Activated CD8-positive, alpha-beta memory T cell treated with anti-CD3 and anti-CD28 coated beads, Interleukin-2, amount 50 U/mL, for 1 hour (primary cell): Measurements from ENCODE around the gene SLC22A23.

ENCODE experiments used
- DNase-seq: peaks from one replicate; pipeline ENCODE4 v3.0.0-alpha.2; 2020; ENCODE audit errors: extremely low read depth

The SLC22A23 gene

DNA sequence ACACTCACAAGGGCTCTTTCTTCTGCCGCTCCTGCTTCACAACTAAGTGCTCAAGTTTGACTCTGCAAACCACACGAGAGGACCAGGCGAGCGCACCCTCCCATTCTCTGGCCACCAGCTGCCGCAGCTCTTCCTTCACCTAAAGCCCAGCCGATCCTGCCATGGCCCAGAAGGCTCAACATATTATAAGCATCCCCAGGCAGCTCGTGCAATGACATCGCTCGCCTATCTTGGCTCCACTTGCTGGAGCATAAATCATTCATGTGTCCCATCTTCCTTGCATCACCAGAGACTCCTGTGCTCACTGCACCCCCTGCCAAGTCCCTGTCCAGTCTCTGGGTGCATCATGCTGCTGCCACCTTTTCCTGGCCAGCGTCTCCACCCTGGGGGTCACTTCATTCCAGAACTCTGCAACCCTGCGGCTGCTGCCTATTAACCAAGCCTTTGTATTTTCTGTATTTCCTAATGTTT, 139.1 kb downstream of the SLC22A23 start:
- DNase-seq: no peak

DNA sequence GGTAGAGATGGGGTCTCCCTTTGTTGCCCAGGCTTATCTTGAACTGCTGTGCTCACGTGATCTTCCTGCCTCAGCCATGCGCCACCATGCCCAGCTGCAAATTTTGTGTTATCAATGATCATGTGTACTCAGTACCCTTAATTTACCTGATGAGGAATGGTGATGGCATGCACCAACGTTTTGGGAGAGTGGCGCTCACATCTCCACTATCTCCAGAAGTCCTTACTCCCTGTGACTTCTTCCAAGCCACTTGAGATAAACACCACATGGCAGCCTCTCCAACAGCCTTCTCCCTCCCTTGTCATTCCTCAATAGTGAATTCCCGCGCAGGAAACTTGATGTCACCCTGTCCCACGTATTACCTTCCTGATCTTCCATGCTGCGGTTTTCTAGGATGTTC, 140.0 kb downstream of the SLC22A23 start:
- no peak for DNase-seq

DNA sequence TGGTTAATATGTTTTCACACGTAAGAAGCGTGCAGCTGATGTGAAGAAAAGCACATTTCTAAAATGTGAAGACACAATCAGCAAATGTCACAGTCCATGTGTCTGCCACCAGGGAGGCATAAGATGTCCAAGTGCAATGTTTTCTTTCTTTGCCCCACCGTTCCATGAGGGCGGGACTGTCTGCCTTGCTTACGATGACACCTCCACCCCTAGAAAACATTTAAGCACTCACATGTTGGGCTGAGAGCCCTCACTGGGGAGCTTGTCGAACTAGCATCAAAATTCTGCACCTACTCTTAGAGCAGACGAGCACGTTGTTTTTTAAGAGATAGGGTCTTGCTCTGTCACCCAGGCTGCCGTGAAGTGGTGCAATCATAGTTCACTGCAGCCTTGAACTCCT, 140.5 kb downstream of the SLC22A23 start:
- DNase-seq: no peak

DNA sequence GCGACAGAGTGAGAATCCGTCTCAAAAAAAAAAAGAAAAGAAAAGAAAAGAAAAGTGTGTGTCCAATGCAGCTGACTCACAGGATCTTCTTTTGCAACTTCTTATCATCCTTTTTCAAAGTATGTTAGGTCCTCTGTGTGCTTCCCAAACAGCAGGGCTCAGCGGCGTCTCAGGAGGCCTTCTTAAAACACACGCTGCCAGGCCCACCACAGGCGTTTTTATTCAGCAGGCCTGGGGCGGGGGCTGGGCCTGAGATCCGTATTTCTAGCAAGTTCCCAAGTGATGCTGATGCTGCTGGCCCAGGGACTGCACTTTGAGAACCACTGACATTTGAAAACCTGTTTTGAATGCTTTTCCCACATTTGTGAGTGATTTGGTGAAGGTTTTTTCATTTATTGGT, 141.0 kb downstream of the SLC22A23 start:
- DNase-seq: no peak

- no peak for DNase-seq
Observed at GRCh38 chr6:3314621-3315467, 142.0 kb downstream of the SLC22A23 start.

DNA sequence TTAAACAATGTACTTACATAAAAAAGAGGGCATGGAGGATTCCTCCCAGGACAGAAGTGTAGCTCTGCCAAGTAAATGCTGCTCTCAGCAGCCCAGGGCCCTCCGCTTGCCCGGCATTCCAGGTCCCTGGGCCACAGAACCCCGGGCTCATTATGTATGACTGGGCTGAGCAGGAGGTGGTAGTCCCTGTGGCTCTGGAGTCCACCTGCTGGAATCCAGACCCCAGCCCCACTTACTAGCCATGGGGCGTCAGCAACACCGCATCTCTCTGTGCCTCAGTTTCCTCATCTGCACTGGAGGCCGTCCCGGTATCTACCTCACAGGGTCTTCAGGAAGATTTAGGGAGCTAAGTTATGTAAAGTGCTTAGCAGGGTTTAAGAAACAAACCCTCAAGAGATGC, 142.7 kb downstream of the SLC22A23 start:
- DNase-seq: no peak

GRCh38 chr6:3312604-3313231, 144.1 kb downstream of the SLC22A23 start:
- no peak for DNase-seq

DNA sequence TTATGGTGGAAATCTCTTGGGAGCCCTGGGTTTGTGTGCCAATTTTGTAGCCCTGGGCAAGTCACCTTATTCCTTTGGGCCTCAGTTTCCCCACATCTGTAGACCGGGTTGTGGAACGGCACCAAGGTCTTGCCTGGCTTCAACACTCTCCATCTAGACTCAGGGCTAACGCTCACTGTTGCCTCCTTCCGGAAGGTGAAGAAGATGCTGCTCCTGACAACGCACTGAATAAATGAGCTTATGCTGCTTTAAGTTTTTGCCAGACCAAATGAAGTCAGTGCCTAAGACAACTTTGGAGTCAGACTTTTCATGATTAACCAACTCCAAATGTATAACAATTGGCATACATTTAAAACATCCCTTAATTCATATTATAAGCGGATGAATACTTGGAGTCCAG, 145.0 kb downstream of the SLC22A23 start:
- no peak for DNase-seq

GRCh38 chr6:3310703-3311102, 146.1 kb downstream of the SLC22A23 start:
- no peak for DNase-seq

- DNase-seq: no peak
Observed at GRCh38 chr6:3310051-3310448, 146.8 kb downstream of the SLC22A23 start.

DNA sequence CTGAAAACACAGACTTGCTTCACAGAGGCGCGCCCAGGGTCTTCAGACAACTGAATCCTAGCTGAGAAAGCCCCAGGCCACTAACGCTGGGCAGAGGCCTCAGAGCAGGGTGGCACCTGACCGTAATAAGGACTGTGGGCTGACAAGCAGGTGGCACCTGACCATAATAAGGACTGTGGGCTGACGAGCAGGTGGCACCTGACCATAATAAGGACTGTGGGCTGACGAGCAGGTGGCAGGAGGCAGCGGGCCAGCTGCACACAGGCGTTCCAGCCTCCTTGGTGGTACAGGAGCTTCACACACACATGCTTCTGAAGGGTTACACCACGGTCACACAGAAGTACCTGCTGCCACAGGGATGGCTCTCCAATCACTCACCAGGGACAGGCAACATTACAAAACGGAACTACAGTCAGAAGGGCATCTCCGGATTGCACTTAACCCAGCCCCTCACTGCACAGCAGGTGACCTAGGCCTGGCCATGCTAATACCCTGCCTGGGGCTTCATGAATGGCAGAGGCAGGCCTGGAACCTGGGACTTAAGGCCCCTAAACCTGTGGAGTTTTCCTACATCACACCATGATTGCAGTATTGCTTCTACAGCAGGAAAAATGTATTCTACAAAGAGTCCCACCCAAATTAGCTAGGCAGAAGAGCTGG, 147.3 kb downstream of the SLC22A23 start:
- DNase-seq: no peak

- DNase-seq: no peak
Observed at GRCh38 chr6:3308106-3308505, 148.7 kb downstream of the SLC22A23 start.

DNA sequence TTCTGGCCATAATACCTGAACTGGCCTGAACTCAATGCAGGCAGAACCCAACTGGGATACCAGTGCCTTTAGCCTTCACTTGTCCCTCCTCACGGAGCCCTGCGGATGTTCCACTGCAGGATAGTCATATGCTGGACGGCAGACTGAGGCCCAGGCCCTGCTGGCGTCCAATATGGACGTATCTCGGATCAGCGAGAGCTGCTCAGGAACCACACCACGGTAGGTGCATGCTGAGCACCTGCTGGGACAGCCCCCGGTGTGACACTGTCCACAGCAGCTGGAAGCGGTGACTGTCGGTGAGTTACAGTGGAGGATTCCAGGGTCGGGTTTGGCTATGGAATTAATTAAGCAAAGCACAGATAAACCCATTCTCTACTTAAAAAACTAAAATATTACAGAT, 149.4 kb downstream of the SLC22A23 start:
- DNase-seq: no peak

DNA sequence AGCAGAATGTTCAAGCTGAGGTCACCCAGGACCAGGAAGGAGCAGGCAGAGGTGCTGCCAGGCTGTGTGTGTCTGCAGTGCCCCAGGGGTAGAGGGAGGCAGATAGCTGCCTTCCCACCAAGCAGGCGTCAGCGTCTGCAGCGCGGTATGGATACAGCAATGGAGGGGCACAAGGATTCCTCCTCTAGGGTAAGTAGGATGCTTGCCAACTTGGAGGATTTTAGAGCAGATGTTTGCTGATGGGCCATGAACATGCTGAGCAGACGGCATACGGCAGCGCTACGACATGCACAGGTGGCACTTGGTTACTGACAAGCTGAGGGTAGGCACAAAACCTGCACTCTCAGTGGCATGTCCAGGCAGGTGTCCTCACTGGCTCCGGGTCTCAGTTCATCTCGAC, 150.0 kb downstream of the SLC22A23 start:
- no peak for DNase-seq

- DNase-seq: no peak
Observed at GRCh38 chr6:3305831-3306230, 151.0 kb downstream of the SLC22A23 start.

- no peak for DNase-seq
Observed at GRCh38 chr6:3305216-3305565, 151.7 kb downstream of the SLC22A23 start.

DNA sequence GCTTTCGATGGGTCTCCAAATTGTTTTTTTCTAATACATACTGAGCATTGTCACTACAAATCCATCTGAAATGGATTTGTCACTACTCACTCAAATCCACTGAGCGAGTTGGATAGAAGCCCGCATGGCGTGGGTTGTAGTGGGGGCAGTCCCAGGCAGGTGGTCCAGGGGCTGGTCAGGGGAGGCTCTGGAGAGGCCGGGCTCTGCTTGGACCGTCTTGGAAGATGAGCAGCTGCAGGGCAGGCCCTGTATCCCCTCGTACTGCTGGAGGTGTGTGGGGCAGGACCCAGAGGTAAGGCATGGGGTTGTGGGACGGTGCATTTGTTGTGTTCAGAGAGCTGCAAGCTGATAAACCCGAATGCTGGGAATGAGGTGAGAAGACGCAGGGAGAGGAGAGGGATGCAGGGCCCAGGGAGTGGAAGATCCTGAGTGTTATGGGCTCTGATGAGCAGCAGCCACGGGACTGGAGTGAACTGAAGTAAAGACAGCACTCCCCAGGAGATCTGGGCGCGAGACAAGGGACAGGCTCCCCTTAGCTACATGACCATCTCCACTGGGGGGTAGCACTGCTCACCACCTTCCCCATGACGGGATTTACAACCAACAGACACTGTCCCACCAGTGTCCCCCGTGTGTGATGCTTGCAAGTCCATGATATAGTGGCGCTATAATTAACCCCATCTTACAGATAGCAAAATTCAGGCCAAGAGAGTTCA, 152.2 kb downstream of the SLC22A23 start:
- DNase-seq: no peak

GRCh38 chr6:3303795-3304411, 152.9 kb downstream of the SLC22A23 start:
- no peak for DNase-seq

GRCh38 chr6:3301506-3301905, 155.3 kb downstream of the SLC22A23 start:
- DNase-seq: no peak

- DNase-seq: no peak
Observed at GRCh38 chr6:3299221-3299620, 157.6 kb downstream of the SLC22A23 start.

- DNase-seq: no peak
Observed at GRCh38 chr6:3297909-3298308, 158.9 kb downstream of the SLC22A23 start.

- DNase-seq: no peak
Observed at GRCh38 chr6:3297006-3297405, 159.8 kb downstream of the SLC22A23 start.
